ENCODE results near the gene CCR2. TPM values are rescaled to one million over a fixed set of nuclear protein-coding genes. Genes with fewer than 3 reads are reported as not detected.

Gene CCR2
- total RNA-seq, 1 experiment from 2014 or later, result not detected

DNA sequence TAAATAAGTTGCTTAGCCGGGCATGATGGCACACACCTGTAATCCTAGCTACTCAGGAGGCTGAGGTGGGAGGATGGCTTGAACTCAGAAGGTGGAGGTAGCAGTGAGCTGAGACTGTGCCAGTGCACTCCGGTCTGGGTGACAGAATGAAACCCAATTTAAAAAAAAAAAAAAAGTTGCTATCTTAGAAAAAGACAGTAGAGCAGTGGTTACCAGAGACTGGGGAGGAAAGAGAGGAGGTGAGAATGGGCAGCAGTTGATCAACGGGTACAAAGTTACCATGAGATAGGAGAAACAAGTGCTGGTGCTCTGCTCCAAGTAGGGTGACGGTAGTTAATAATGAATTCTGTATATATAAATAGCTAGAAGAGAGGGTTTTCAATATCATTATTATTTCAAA lies 821 bp upstream of the CCR2 start:
- ChIA-PET POLR2A (interaction anchor here (0.6 to 1.4 kb wide), 4 partner anchors 41 to 663 kb away, joined by 3 to 6 read pairs (median 4); no protein-coding TSS in a partner anchor), CTCF (interaction anchor here (0.6 to 0.7 kb wide), 3 partner anchors 21 to 415 kb away, joined by 3 to 4 read pairs (median 3); no protein-coding TSS in a partner anchor)
- H3K27ac Mint-ChIP-seq (ENCODE audit: low read depth, unreplicated experiment), result no peak overlapping the region
- peaks cover 72% of the 10 kb centered on the region for H3K27me3 Mint-ChIP-seq (ENCODE audit: insufficient read depth, unreplicated experiment)
- H3K9me3 Mint-ChIP-seq (ENCODE audit: unreplicated experiment), result no peaks in the 10 kb centered on the region
- no peak overlapping the region for H3K4me3 Mint-ChIP-seq (ENCODE audit: unreplicated experiment)
- intact Hi-C loops (cut with micrococcal nuclease), result no loop called here
- no TSS peak for BruUV-seq (replicated peaks)
- peaks cover 22% of the 10 kb centered on the region for H3K4me1 Mint-ChIP-seq (ENCODE audit: insufficient read depth, unreplicated experiment)
- TF ChIP-seq, protein P1, sequence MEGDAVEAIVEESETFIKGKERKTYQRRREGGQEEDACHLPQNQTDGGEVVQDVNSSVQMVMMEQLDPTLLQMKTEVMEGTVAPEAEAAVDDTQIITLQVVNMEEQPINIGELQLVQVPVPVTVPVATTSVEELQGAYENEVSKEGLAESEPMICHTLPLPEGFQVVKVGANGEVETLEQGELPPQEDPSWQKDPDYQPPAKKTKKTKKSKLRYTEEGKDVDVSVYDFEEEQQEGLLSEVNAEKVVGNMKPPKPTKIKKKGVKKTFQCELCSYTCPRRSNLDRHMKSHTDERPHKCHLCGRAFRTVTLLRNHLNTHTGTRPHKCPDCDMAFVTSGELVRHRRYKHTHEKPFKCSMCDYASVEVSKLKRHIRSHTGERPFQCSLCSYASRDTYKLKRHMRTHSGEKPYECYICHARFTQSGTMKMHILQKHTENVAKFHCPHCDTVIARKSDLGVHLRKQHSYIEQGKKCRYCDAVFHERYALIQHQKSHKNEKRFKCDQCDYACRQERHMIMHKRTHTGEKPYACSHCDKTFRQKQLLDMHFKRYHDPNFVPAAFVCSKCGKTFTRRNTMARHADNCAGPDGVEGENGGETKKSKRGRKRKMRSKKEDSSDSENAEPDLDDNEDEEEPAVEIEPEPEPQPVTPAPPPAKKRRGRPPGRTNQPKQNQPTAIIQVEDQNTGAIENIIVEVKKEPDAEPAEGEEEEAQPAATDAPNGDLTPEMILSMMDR (IDR thresholded peaks at IDR 0.05; ENCODE audit: unreplicated experiment), result no peak
- no peaks in the 10 kb centered on the region for H3K36me3 Mint-ChIP-seq (ENCODE audit: insufficient read depth, unreplicated experiment)
- no peak for DNase-seq (ENCODE audit: unreplicated experiment)

DNA sequence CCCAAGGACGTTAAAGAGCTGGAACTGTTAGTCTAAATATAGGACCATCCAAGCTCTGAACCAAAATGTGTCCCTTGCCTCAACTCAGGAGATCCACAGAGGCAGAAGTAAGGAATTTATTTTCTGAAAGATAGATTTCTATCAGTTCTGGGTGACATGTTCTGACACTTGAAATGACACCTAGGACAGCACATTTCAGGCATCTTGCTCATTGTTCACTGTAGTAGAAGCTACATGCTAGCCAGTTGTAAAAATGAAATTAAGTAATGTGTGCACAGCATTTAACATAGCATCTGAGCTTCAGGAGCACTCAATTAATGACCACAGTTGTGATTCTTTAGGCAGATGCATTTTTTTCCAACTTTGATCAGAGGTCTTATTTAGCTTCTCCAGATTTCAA lies 567 bp downstream of the CCR2 start:
- peaks cover 22% of the 10 kb centered on the region for H3K4me1 Mint-ChIP-seq (ENCODE audit: insufficient read depth, unreplicated experiment)
- no peaks in the 10 kb centered on the region for H3K9me3 Mint-ChIP-seq (ENCODE audit: unreplicated experiment)
- TF ChIP-seq, protein P1 (IDR thresholded peaks at IDR 0.05; ENCODE audit: unreplicated experiment), result no peak
- ChIA-PET POLR2A (interaction anchor here (1.4 kb wide), 1 partner anchor 43 kb away, joined by 3 read pairs; no protein-coding TSS in a partner anchor), CTCF (interaction anchor here (0.7 kb wide), 1 partner anchor 11 kb away, joined by 3 read pairs; no protein-coding TSS in a partner anchor)
- no peak for DNase-seq (ENCODE audit: unreplicated experiment)
- peaks cover 66% of the 10 kb centered on the region for H3K27me3 Mint-ChIP-seq (ENCODE audit: insufficient read depth, unreplicated experiment)
- no peak overlapping the region for H3K27ac Mint-ChIP-seq (ENCODE audit: low read depth, unreplicated experiment)
- no peaks in the 10 kb centered on the region for H3K36me3 Mint-ChIP-seq (ENCODE audit: insufficient read depth, unreplicated experiment)
- intact Hi-C loops (cut with micrococcal nuclease), result no loop called here
- no TSS peak for BruUV-seq (replicated peaks)
- no peak overlapping the region for H3K4me3 Mint-ChIP-seq (ENCODE audit: unreplicated experiment)

DNA sequence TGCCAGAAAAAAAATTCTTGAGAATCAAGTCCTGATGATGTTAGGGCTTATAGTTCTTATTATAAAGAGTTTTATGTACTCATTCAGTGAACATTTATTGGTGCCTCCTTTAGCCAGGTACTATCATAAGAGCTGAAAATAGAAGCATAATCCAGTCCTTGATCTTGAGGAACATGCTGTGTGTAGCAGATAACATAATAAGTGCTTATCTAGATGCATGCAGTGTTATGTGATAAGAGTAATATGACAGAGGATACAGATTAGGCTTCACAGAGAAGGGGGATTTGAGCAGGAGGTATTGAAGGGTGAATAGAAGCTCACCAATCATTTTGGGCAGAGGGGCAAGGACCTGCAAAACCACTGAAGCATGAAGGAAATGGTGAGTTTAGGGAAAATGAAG lies 1.1 kb downstream of the CCR2 start:
- ChIA-PET CTCF (interaction anchor here (0.7 kb wide), 1 partner anchor 11 kb away, joined by 3 read pairs; no protein-coding TSS in a partner anchor), POLR2A (no interaction called here)
- BruUV-seq (replicated peaks), result no TSS peak
- no peaks in the 10 kb centered on the region for H3K36me3 Mint-ChIP-seq (ENCODE audit: insufficient read depth, unreplicated experiment)
- H3K27ac Mint-ChIP-seq (ENCODE audit: low read depth, unreplicated experiment), result no peak overlapping the region
- H3K4me1 Mint-ChIP-seq (ENCODE audit: insufficient read depth, unreplicated experiment), result peaks cover 22% of the 10 kb centered on the region
- H3K9me3 Mint-ChIP-seq (ENCODE audit: unreplicated experiment), result no peaks in the 10 kb centered on the region
- intact Hi-C loops (cut with micrococcal nuclease), result no loop called here
- no peak for DNase-seq (ENCODE audit: unreplicated experiment)
- H3K27me3 Mint-ChIP-seq (ENCODE audit: insufficient read depth, unreplicated experiment), result peaks cover 61% of the 10 kb centered on the region
- TF ChIP-seq, protein P1 (IDR thresholded peaks at IDR 0.05; ENCODE audit: unreplicated experiment), result no peak
- H3K4me3 Mint-ChIP-seq (ENCODE audit: unreplicated experiment), result no peak overlapping the region

DNA sequence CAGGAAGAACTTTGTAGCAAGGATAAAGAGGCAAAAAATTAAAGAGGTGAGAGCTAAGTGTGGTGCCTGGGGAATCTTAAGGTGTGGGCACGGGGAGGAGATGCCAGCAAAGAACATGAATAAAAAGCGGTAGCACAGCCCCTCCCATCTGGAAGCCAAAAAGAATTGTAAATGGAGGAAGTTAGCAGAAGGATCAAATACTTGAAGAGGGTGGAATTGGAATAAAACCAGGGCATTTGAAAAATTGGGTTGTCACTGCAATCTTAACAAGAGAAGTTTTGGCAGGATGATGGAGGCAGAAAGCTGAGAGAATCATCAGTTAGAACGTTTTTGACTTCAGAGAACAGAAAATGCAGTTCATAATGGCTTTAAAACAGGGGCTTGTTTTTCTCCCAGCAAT lies 2.4 kb downstream of the CCR2 start:
- Mint-ChIP-seq H3K36me3 (ENCODE audit: insufficient read depth, unreplicated experiment) (no peaks in the 10 kb centered on the region), H3K4me1 (ENCODE audit: insufficient read depth, unreplicated experiment) (peaks cover 22% of the 10 kb centered on the region), H3K27ac (ENCODE audit: low read depth, unreplicated experiment) (no peak overlapping the region), H3K9me3 (ENCODE audit: unreplicated experiment) (no peaks in the 10 kb centered on the region), H3K4me3 (ENCODE audit: unreplicated experiment) (no peak overlapping the region), H3K27me3 (ENCODE audit: insufficient read depth, unreplicated experiment) (peaks cover 55% of the 10 kb centered on the region)
- TF ChIP-seq, protein P1 (IDR thresholded peaks at IDR 0.05; ENCODE audit: unreplicated experiment), result no peak
- POLR2A ChIA-PET, result interaction anchor here (0.6 to 0.7 kb wide), 2 partner anchors 142 to 158 kb away, joined by 3 read pairs; no protein-coding TSS in a partner anchor
- CTCF ChIA-PET, result no interaction called here
- BruUV-seq (replicated peaks), result no TSS peak
- DNase-seq (ENCODE audit: unreplicated experiment), result no peak
- intact Hi-C loops (cut with micrococcal nuclease), result no loop called here
